Hepatocyte (in vitro differentiated cells): ENCODE data around the gene CFAP99. TPM values are rescaled to one million over a fixed set of nuclear protein-coding genes. Genes with fewer than 3 reads are reported as not detected.

Source experiments
- DNase-seq: peaks from one replicate; pipeline ENCODE4 v3.0.0-alpha.2; 2016; ENCODE audit warnings: low spot score
- H2AFZ ChIP-seq: fragments of 200-600 bp; sonication (generic); 2 replicates; pipeline ENCODE4 v1.6.0; 2016; ENCODE audit warnings: antibody characterized with exemption, mild to moderate bottlenecking
- H3K27ac ChIP-seq: fragments of 200-600 bp; sonication (generic); 2 replicates; pipeline ENCODE4 v1.5.1; 2016; ENCODE audit warnings: mild to moderate bottlenecking
- H3K27me3 ChIP-seq: fragments of 200-600 bp; sonication (generic); 2 replicates; pipeline ENCODE4 v1.6.1; 2016
- H3K36me3 ChIP-seq: fragments of 200-600 bp; sonication (generic); replicated peaks from 2 replicates; pipeline ENCODE4 v1.5.1; 2016; ENCODE audit warnings: low read depth; ENCODE audit not compliant: insufficient read depth
- H3K4me1 ChIP-seq: fragments of 200-600 bp; sonication (generic); 2 replicates; pipeline ENCODE4 v1.5.1; 2016; ENCODE audit warnings: mild to moderate bottlenecking, moderate library complexity; ENCODE audit not compliant: insufficient read depth
- H3K4me2 ChIP-seq: fragments of 200-600 bp; sonication (generic); 2 replicates; pipeline ENCODE4 v1.6.0; 2016
- H3K4me3 ChIP-seq: fragments of 200-600 bp; sonication (generic); 2 replicates; pipeline ENCODE4 v1.5.1; 2016; ENCODE audit warnings: mild to moderate bottlenecking
- H3K79me2 ChIP-seq: fragments of 200-600 bp; sonication (generic); 2 replicates; pipeline ENCODE4 v1.6.0; 2017; ENCODE audit warnings: mild to moderate bottlenecking
- H3K9me2 ChIP-seq: fragments of 200-600 bp; sonication (generic); replicated peaks from 2 replicates; pipeline ENCODE4 v1.6.0; 2017; ENCODE audit warnings: mild to moderate bottlenecking; ENCODE audit not compliant: insufficient read depth
- H3K9me3 ChIP-seq: fragments of 200-600 bp; sonication (generic); 2 replicates; pipeline ENCODE4 v1.5.1; 2016; ENCODE audit warnings: low read depth, mild to moderate bottlenecking
- H4K20me1 ChIP-seq: fragments of 200-600 bp; sonication (generic); 2 replicates; pipeline ENCODE4 v1.6.0; 2016; ENCODE audit warnings: mild to moderate bottlenecking; ENCODE audit not compliant: insufficient read depth, poor library complexity, severe bottlenecking
- CTCF ChIP-seq: fragments of 200-600 bp; sonication (generic); IDR thresholded peaks from 2 replicates; pipeline ENCODE4 v1.5.1; 2016; ENCODE audit warnings: antibody characterized with exemption, mild to moderate bottlenecking; ENCODE audit not compliant: poor library complexity
- EZH2 ChIP-seq: fragments of 200-600 bp; sonication (generic); IDR thresholded peaks from 2 replicates; pipeline ENCODE4 v1.6.1; 2016; ENCODE audit warnings: antibody characterized with exemption, mild to moderate bottlenecking, borderline replicate concordance
- EZH2phosphoT487 ChIP-seq: fragments of 200-600 bp; sonication (generic); IDR thresholded peaks from one replicate; pipeline ENCODE4 v1.6.1; 2018; ENCODE audit warnings: antibody characterized with exemption, mild to moderate bottlenecking, low read depth, moderate library complexity; ENCODE audit not compliant: unreplicated experiment, severe bottlenecking
- WGBS: methylation state at CpG from one replicate; pipeline ENCODE4 v1.1.6; 2016; ENCODE audit warnings: low lambda C conversion rate; ENCODE audit errors: missing lambda C conversion rate; 5-methylcytosine and 5-hydroxymethylcytosine counted together
- polyA plus RNA-seq: library from polyadenylated mRNA; unstranded; fragments of >200 nt; fragmentation: Nextera tagmentation; extraction: Ambion mirVana; gene quantifications from 2 replicates; pipeline ENCODE4 v1.2.1, GENCODE V29; 2016
- total RNA-seq: library from RNA; depleted of rRNA; stranded (reverse); fragments of >200 nt; gene quantifications from 2 replicates; pipeline ENCODE4 v1.2.3, GENCODE V29; 2014

The CFAP99 gene
- total and polyA plus RNA-seq, 2 experiments from 2014 or later = not detected

GRCh38 chr4:2383760-2384159 lies 35.0 kb upstream of the CFAP99 start:
- Histone ChIP-seq H3K9me3 (no peaks in the 10 kb centered on the region), H3K79me2 (no peaks in the 10 kb centered on the region), H4K20me1 (no peaks in the 10 kb centered on the region), H3K4me1 (no peaks in the 10 kb centered on the region), H3K36me3 (no peaks in the 10 kb centered on the region), H2AFZ (no peak overlapping the region), H3K27ac (no peak overlapping the region), H3K9me2 (no peaks in the 10 kb centered on the region), H3K27me3 (peaks cover 3% of the 10 kb centered on the region), H3K4me2 (no peak overlapping the region), H3K4me3 (no peak overlapping the region)
- 89% methylated on average over 5 of the region's 5 CpGs for WGBS
- TF ChIP-seq EZH2 = no peak
- TF ChIP-seq EZH2phosphoT487 = no peak
- no peak for TF ChIP-seq CTCF
- no peak for DNase-seq

GRCh38 chr4:2384245-2384644 lies 34.5 kb upstream of the CFAP99 start:
- no peak for DNase-seq
- H3K9me2 ChIP-seq = no peaks in the 10 kb centered on the region
- H3K4me3 ChIP-seq = no peak overlapping the region
- H3K36me3 ChIP-seq = no peaks in the 10 kb centered on the region
- H4K20me1 ChIP-seq = no peaks in the 10 kb centered on the region
- no peak overlapping the region for H2AFZ ChIP-seq
- H3K27ac ChIP-seq = no peak overlapping the region
- peaks cover 3% of the 10 kb centered on the region for H3K27me3 ChIP-seq
- 75% methylated on average over 6 of the region's 6 CpGs for WGBS
- H3K79me2 ChIP-seq = no peaks in the 10 kb centered on the region
- no peaks in the 10 kb centered on the region for H3K9me3 ChIP-seq
- no peak overlapping the region for H3K4me2 ChIP-seq
- TF ChIP-seq CTCF (no peak), EZH2phosphoT487 (no peak), EZH2 (no peak)
- H3K4me1 ChIP-seq = no peaks in the 10 kb centered on the region

GRCh38 chr4:2385516-2385915 lies 33.2 kb upstream of the CFAP99 start:
- Histone ChIP-seq H3K36me3 (no peaks in the 10 kb centered on the region), H3K4me3 (no peak overlapping the region), H4K20me1 (no peaks in the 10 kb centered on the region), H3K27ac (no peak overlapping the region), H3K9me3 (no peaks in the 10 kb centered on the region), H2AFZ (no peak overlapping the region), H3K9me2 (no peaks in the 10 kb centered on the region), H3K79me2 (no peaks in the 10 kb centered on the region), H3K4me1 (no peaks in the 10 kb centered on the region), H3K4me2 (no peak overlapping the region), H3K27me3 (no peaks in the 10 kb centered on the region)
- TF ChIP-seq EZH2phosphoT487 = no peak
- no peak for TF ChIP-seq CTCF
- no peak for TF ChIP-seq EZH2
- no peak for DNase-seq
- 80% methylated on average over 8 of the region's 8 CpGs for whole genome bisulfite sequencing

GRCh38 chr4:2386717-2387116 lies 32.0 kb upstream of the CFAP99 start:
- Histone ChIP-seq H3K9me2 (no peaks in the 10 kb centered on the region), H4K20me1 (no peaks in the 10 kb centered on the region), H3K4me2 (no peak overlapping the region), H2AFZ (no peak overlapping the region), H3K36me3 (no peaks in the 10 kb centered on the region), H3K4me1 (peaks cover 6% of the 10 kb centered on the region), H3K79me2 (no peaks in the 10 kb centered on the region), H3K27me3 (no peaks in the 10 kb centered on the region), H3K9me3 (no peaks in the 10 kb centered on the region), H3K27ac (no peak overlapping the region), H3K4me3 (no peak overlapping the region)
- 96% methylated on average over 19 of the region's 19 CpGs for WGBS
- TF ChIP-seq EZH2phosphoT487 (no peak), CTCF (no peak), EZH2 (no peak)
- DNase-seq = no peak
